Endothelial cell of umbilical vein (primary cell): Measurements from ENCODE around the gene SMIM8. TPM values are rescaled to one million over a fixed set of nuclear protein-coding genes. Genes with fewer than 3 reads are reported as not detected.

Source experiments
- BruUV-seq: library from RNA; stranded (reverse); fragments of 400-500 nt; replicated peaks from 2 replicates; lab custom pipeline; 2021; lab: Mats Ljungman, UMichigan
- CTCF ChIA-PET: fragments of 300-600, 350-600 bp; sonication (Branson Sonifier 250); formaldehyde crosslinking; loops from one replicate; lab custom pipeline; 2021; ENCODE audit warnings: antibody characterized with exemption, inconsistent platforms; lab: Charles Lee
- POLR2A ChIA-PET: fragments of 300-600, 350-600 bp; sonication (Branson Sonifier 250); formaldehyde crosslinking; loops from one replicate; lab custom pipeline; 2021; ENCODE audit warnings: antibody characterized with exemption, inconsistent platforms; lab: Charles Lee
- DNase-seq: peaks from one replicate; pipeline ENCODE4 v3.0.0-alpha.2; 2011; ENCODE audit warnings: low read depth, low spot score
- FAIRE-seq: peaks from 2 replicates; lab custom pipeline; 2011; peaks lifted over from hg19 to GRCh38; lab: Jason Lieb, UNC
- H2AFZ ChIP-seq: 2 replicates; pipeline ENCODE4 v1.6.0; 2012; ENCODE audit warnings: low read depth, low read length, control low read depth, inconsistent platforms
- H3K27ac ChIP-seq: 2 replicates; pipeline ENCODE4 v1.5.1; 2011; ENCODE audit warnings: low read depth, mild to moderate bottlenecking, control low read depth, low read length, moderate library complexity; ENCODE audit not compliant: insufficient read depth
- H3K27me3 ChIP-seq, 2 experiments: 2 replicates each; pipeline versions ENCODE4 v1.6.0 to v1.6.1; 2011; ENCODE audit warnings: low read length in 2 of 2, mixed read lengths in 1 of 2; ENCODE audit not compliant: control insufficient read depth in 2 of 2, insufficient read depth in 2 of 2
- H3K36me3 ChIP-seq, 2 experiments: 2 replicates in 1 of 2; 3 replicates in 1 of 2; pipeline ENCODE4 v1.5.1; 2011; ENCODE audit warnings: low read length in 2 of 2, mild to moderate bottlenecking in 1 of 2, moderate library complexity in 1 of 2; ENCODE audit not compliant: control insufficient read depth in 2 of 2, insufficient read depth in 2 of 2; ENCODE audit errors: extremely low read depth in 1 of 2
- H3K4me1 ChIP-seq: 3 replicates; pipeline ENCODE4 v1.5.1; 2011; ENCODE audit warnings: mild to moderate bottlenecking, low read length; ENCODE audit not compliant: control insufficient read depth, insufficient read depth; ENCODE audit errors: extremely low read depth
- H3K4me2 ChIP-seq: 2 replicates; pipeline ENCODE4 v1.6.1; 2011; ENCODE audit warnings: low read length, control low read depth, mixed read lengths; ENCODE audit not compliant: insufficient read depth
- H3K4me3 ChIP-seq, 3 experiments: fragments of 200-600 bp in 1 of 3; sonication (generic), shearing (Covaris generic) in 1 of 3; replicated peaks in 1 of 3; 2 replicates each; pipeline ENCODE4 v1.5.1; 2011 to 2016; ENCODE audit warnings: control low read depth in 3 of 3, low read length in 3 of 3, mild to moderate bottlenecking in 2 of 3, inconsistent platforms in 1 of 3, low read depth in 1 of 3, moderate library complexity in 1 of 3; ENCODE audit not compliant: insufficient read depth in 1 of 3
- H3K79me2 ChIP-seq: 2 replicates; pipeline ENCODE4 v1.6.0; 2012; ENCODE audit warnings: low read length, inconsistent platforms; ENCODE audit not compliant: control insufficient read depth, insufficient read depth
- H3K9ac ChIP-seq: replicated peaks from 2 replicates; pipeline ENCODE3; 2011; ENCODE audit warnings: low read length, control low read depth; ENCODE audit not compliant: insufficient read depth; ENCODE audit errors: extremely low read depth
- H3K9me1 ChIP-seq: replicated peaks from 3 replicates; pipeline ENCODE4 v1.6.0; 2011; ENCODE audit warnings: mild to moderate bottlenecking, low read length; ENCODE audit not compliant: control insufficient read depth, insufficient read depth; ENCODE audit errors: extremely low read depth
- H3K9me3 ChIP-seq: replicated peaks from 2 replicates; pipeline ENCODE4 v1.5.1; 2012; ENCODE audit warnings: low read length, inconsistent platforms; ENCODE audit not compliant: control insufficient read depth, insufficient read depth
- H4K20me1 ChIP-seq: replicated peaks from 2 replicates; pipeline ENCODE3; 2011; ENCODE audit warnings: mild to moderate bottlenecking, low read length; ENCODE audit not compliant: control insufficient read depth, insufficient read depth; ENCODE audit errors: extremely low read depth
- CTCF ChIP-seq, 2 donors: IDR thresholded peaks; 1 replicate in 1 of 2; 2 replicates in 1 of 2; pipeline ENCODE4 v1.5.1; 2011; ENCODE audit warnings: low read length in 2 of 2, mild to moderate bottlenecking in 2 of 2, moderate library complexity in 2 of 2, control low read depth in 1 of 2, inconsistent platforms in 1 of 2, low read depth in 1 of 2; ENCODE audit not compliant: insufficient read depth in 1 of 2; ENCODE audit errors: extremely low read depth in 1 of 2
- FOS ChIP-seq: IDR thresholded peaks from 2 replicates; pipeline ENCODE4 v1.6.1; 2011; ENCODE audit warnings: mild to moderate bottlenecking, low read length, moderate library complexity, borderline replicate concordance; ENCODE audit not compliant: insufficient read depth
- MAX ChIP-seq: IDR thresholded peaks from 2 replicates; pipeline ENCODE4 v1.6.1; 2011; ENCODE audit not compliant: insufficient read depth, insufficient read length
- MYC ChIP-seq: IDR thresholded peaks from one replicate; pipeline ENCODE4 v1.6.1; 2011; ENCODE audit warnings: mild to moderate bottlenecking, low read depth, low read length
- POLR2A ChIP-seq: IDR thresholded peaks from 2 replicates; pipeline ENCODE4 v1.6.1; 2012; ENCODE audit warnings: low read depth, mild to moderate bottlenecking, control low read depth, low read length
- POLR2AphosphoS5 ChIP-seq: IDR thresholded peaks from 2 replicates; pipeline ENCODE4 v1.6.1; 2012; ENCODE audit warnings: low read depth, mild to moderate bottlenecking, control low read depth, low read length, moderate library complexity; ENCODE audit not compliant: insufficient read depth
- dilution Hi-C: fragments of 300-500 bp; cut with MboI; formaldehyde crosslinking; loops from one replicate; pipeline ENCODE4 v1.15.0; 2019; ENCODE audit warnings: low sequenced_read_pairs; ENCODE audit not compliant: extremely low pct_ligation_motif_present
- intact Hi-C: fragments of 100-400 bp; cut with micrococcal nuclease; formaldehyde crosslinking; loops from one replicate; pipeline ENCODE4 v1.10.0; 2022
- polyA plus RNA-seq, 4 experiments: library from polyadenylated mRNA; depleted of rRNA in 3 of 4; stranded (reverse) in 3 of 4; unstranded in 1 of 4; fragments of >200 nt; gene quantifications; 2 replicates each; pipeline versions ENCODE4 v1.2.1 to v1.2.3, GENCODE V29; 2011 to 2012; ENCODE audit warnings: missing spikeins in 1 of 4
- total RNA-seq: library from RNA; stranded (reverse); gene quantifications from 2 replicates; pipeline ENCODE4 v1.2.3, GENCODE V29; 2021

SMIM8 gene
- total and polyA plus RNA-seq, 2 donors (not counting 3 experiments of a cell fraction or from before 2014, with no cell fraction given): 2.0 to 8.4 TPM

DNA sequence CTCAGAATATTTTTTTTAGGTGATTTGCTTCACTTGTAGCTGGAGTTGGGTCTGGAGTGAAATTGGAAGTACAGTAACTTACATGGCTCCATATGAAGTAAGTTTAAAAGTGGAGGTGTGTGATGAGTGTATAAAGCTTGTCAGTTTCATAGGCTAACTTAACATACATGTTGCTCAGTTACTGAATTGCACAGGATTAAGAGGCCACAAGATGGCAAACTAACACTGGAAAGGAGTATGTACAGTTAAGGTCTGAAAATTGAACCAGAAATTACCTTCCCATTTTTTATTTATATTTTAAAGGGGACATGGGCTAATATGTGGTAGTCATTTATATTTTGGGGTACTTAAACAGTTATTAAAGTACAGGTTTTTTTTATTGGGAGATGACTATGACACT, 45.3 kb upstream of the SMIM8 start:
- TF ChIP-seq CTCF (IDR thresholded peaks at IDR 0.05; ENCODE audit: extremely low read depth in 1 of 2, insufficient read depth in 1 of 2, low read depth in 1 of 2, low read length in 2 of 2) (peak in 1 of 2 donors; percentile 13), POLR2A (no peak)
- Histone ChIP-seq H3K4me1 (no peaks in the 10 kb centered on the region), H3K27ac (no peak overlapping the region), H3K9me1 (no peaks in the 10 kb centered on the region), H3K9ac (no peak overlapping the region), H4K20me1 (no peaks in the 10 kb centered on the region), H3K36me3 (no peaks in the 10 kb centered on the region), H3K27me3 (peaks cover 3 to 4% of the 10 kb centered on the region in 2 experiments), H2AFZ (no peak overlapping the region), H3K9me3 (no peaks in the 10 kb centered on the region), H3K4me3 (no peak overlapping the region), H3K79me2 (no peaks in the 10 kb centered on the region), H3K4me2 (no peak overlapping the region)
- no TSS peak for BruUV-seq
- ChIA-PET POLR2A (no interaction called here), CTCF (interaction anchor here (0.8 to 1.5 kb wide), 6 partner anchors 11 to 1216 kb away, joined by 3 to 6 read pairs (median 3); no protein-coding TSS in a partner anchor)
- intact Hi-C loops (no loop called here), dilution Hi-C loops (no loop called here)
- DNase-seq (peak; percentile 23), FAIRE-seq (no peak)

- Histone ChIP-seq H3K27me3 (peaks cover 3 to 4% of the 10 kb centered on the region in 2 experiments), H3K4me1 (no peaks in the 10 kb centered on the region), H3K27ac (no peak overlapping the region), H2AFZ (no peak overlapping the region), H3K79me2 (no peaks in the 10 kb centered on the region), H3K9me3 (no peaks in the 10 kb centered on the region), H3K4me3 (no peak overlapping the region), H3K9me1 (no peaks in the 10 kb centered on the region), H3K4me2 (no peak overlapping the region), H3K9ac (no peak overlapping the region), H4K20me1 (no peaks in the 10 kb centered on the region), H3K36me3 (no peaks in the 10 kb centered on the region)
- dilution Hi-C loops: no loop called here
- CTCF ChIA-PET: interaction anchor here (1.2 kb wide), 1 partner anchor 13 kb away, joined by 3 read pairs; no protein-coding TSS in a partner anchor
- TF ChIP-seq POLR2AphosphoS5 (no peak), FOS (no peak), MYC (no peak), MAX (no peak), POLR2A (no peak)
- no TSS peak for BruUV-seq
- FAIRE-seq: no peak
- DNase-seq: no peak
- intact Hi-C loops: no loop called here
- POLR2A ChIA-PET: no interaction called here
Measured at GRCh38 chr6:87279196-87279595, 43.2 kb upstream of the SMIM8 start.
